SK-N-MC (cell line): Measurements from ENCODE around the gene OR4D2.

Source experiments
- EZH2 ChIP-seq: fragments of 200-600 bp; sonication (generic); IDR thresholded peaks from one replicate; pipeline ENCODE4 v1.6.1; 2017; ENCODE audit warnings: antibody characterized with exemption
- FOXP2 ChIP-seq: optimal IDR thresholded peaks from 2 replicates; pipeline ENCODE3; 2011; ENCODE audit warnings: mild to moderate bottlenecking, moderate library complexity; ENCODE audit not compliant: insufficient read depth; ENCODE audit errors: extremely low read length, control extremely low read depth
- POLR2AphosphoS5 ChIP-seq: IDR thresholded peaks from 2 replicates; pipeline ENCODE4 v1.6.1; 2012; ENCODE audit warnings: mild to moderate bottlenecking, low read depth, low read length, borderline replicate concordance

GRCh38 chr17:58205936-58206335 is 39.2 kb downstream of the OR4D2 start:
- no peak for TF ChIP-seq FOXP2
- no peak for TF ChIP-seq POLR2AphosphoS5
- TF ChIP-seq EZH2: no peak
